Measurements from ENCODE around the gene RFC1.

The RFC1 gene

DNA sequence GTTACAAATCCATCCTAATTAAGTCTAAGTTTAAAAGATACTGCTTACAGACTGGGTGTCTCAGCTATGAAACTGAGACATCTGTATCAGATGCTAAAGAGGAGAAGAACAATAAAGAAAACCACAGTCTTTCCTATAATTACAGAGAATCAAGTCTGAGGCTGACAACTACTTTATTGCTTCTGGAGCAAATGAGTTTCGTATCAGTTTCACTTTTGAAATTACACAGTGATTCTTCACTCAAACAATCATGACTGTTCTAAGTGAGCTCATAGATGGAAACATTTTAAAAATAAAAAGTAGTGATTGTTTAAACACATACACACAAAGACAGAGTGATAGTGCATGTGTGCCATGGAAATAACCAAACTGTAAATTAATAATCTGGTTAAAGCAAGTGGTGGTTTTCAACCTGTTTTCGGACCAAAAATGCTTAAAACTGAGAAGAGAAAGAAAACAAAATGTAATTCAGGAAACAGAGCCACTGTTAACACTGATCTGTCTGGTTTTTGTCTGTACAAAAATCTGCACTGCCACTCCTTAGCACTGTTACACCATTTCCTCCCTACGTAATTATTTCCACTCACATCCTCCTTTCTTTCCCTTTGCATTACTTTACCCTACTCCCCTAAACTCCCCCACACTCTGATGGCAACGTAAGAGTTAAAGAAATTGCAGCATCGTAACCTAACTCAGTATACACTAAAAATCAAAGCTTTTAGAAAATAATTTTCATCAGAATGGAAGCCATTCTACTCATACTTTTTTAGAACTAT is 12.5 kb downstream of the RFC1 start:
- no peak for DNase-seq

GRCh38 chr4:39353149-39353477 is 13.0 kb downstream of the RFC1 start:
- DNase-seq: peak; percentile 44

- no peak for DNase-seq
Measured at GRCh38 chr4:39349326-39349725, 16.8 kb downstream of the RFC1 start.

DNA sequence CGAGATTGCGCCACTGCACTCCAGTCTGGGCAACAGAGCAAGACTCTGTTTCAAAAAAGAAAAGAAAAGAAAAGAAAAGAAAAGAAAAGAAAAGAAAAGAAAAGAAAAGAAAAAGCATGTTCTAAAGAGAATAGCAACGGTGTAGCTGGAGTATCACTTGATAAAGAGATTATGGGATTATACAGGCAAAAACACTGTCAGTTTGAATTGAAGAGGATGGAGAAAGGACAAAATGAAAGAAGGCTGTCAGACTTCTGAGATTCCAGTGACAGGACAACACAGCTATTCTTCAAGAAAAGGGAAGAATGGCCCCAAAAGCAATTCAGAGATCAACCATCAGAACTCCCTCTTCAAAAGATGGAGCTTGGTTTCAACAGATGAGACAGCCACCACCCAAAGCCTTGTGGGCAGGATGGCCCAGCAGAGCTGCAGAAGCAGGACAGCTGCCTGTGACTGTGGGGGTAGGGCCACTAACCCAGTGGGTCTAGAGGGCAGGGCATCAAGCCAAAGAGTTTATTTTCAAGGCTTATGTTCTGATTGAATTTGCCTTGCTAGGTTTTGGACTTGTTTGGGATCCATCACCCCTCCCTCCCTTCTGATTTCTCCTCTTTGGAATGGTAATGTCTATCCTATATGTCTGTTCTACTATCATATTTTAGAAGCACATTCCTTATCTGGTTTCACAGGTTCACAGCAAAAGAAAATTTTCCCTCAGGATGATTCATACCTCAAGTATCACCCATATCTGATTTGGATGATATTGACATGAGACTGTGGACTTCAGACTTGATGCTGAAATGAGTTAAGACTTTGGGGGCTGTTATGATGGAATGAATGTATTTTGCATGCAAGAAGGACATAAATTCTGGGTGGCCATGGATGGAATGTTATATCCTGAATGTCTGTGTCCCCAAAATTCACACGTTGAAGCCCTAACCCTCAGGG is 17.5 kb downstream of the RFC1 start:
- no peak for DNase-seq

- DNase-seq: no peak
Measured at GRCh38 chr4:39346856-39347519, 19.2 kb downstream of the RFC1 start.

GRCh38 chr4:39342731-39343130 is 23.4 kb downstream of the RFC1 start:
- no peak for DNase-seq

GRCh38 chr4:39341075-39341725 is 25.0 kb downstream of the RFC1 start:
- DNase-seq: no peak

GRCh38 chr4:39339968-39340367 is 26.2 kb downstream of the RFC1 start:
- DNase-seq: no peak

DNA sequence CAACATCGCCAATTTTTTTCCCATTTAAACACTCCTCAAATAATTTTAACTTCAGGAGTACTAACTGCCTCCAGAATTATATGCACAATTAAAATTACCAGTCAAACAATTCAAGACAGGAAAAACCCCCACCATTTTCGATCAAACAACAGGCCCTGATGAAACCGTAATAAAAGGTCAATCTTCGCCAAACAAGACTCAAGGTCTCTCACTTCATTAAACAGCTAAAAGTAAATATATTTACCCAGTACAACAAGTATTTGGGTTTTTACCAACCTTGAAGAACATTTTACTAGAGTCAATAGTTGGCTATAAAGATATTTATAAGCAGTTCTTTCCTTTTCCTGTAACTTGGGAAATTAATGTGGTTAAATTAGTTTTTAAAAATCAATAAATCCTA is 28.3 kb downstream of the RFC1 start:
- no peak for DNase-seq

DNA sequence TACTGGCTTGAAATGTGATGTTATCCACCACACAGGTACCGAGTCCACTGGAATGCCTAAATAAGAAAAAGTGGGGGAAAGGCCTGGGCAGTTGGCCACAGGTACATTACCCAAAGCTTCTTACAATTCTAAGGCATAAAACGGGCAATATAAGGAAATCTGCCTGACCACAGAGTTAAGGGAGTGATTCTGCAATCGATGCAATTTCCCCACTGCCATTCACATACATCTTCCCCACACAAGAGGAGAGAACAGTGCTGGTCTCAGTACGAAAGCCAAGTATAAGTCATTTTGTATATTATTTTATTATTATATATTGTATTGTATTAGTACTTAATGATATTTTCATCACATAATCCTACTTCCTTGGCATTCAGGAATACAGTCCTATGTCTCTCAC is 30.6 kb downstream of the RFC1 start:
- no peak for DNase-seq

DNA sequence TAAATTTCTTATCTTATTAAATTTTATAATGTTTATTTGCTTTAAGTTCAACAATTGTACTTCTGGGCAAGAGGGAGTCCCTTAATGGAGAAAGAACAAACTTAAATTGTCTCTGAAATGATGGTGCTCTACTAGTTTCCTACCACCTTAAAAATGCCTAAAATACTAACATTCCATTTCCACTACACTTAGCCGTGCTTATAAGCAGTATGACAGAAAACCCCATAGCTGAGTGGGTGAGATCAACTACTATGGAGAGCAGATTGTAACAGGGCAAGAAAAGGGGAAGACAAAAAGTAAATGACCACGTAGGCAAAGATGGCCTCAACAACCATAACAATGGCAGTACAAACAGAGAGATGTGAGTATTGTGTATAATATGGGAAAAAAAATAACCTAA is 35.0 kb downstream of the RFC1 start:
- no peak for DNase-seq

DNA sequence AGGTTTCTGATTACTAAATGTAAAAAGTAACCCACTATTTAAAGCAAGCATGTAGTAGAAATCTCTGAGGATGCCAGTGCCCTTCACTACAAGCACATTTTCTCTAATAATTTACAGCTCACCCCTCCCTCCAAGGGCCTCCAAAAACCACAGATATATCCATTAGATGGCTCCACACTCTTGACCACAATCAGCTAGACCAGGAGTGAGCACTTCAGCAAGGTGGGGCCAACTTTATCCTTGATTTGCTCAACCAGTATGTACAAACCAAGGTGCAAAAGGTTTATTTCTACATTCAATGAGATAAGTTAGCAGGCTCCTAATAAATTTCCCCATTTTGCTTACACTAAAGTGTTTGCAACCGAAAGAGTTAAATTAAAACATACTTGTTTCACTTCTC is 35.8 kb downstream of the RFC1 start:
- no peak for DNase-seq

- no peak for DNase-seq
Measured at GRCh38 chr4:39326468-39326977, 39.6 kb downstream of the RFC1 start.

- DNase-seq: no peak
Measured at GRCh38 chr4:39324897-39325613, 41.1 kb downstream of the RFC1 start.

DNA sequence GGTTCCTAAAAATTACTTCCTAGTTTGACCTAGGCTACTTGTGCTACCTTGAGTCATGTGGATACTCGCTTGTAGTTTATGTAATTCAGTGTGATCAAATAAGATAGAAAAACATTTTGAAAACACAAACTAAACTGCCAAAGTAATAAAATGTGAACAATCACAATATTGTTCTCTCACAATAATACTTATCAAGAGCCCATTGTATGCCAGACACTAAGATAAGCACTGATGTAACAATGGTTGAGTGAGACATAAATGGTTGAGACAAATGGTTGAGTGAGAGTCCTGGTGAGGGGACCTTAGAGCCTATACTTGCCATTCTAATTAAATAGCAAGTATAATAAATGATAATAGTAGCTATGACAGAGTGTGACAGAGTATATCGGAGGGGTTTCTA is 41.7 kb downstream of the RFC1 start:
- no peak for DNase-seq

- no peak for DNase-seq
Measured at GRCh38 chr4:39323821-39324220, 42.3 kb downstream of the RFC1 start.

DNA sequence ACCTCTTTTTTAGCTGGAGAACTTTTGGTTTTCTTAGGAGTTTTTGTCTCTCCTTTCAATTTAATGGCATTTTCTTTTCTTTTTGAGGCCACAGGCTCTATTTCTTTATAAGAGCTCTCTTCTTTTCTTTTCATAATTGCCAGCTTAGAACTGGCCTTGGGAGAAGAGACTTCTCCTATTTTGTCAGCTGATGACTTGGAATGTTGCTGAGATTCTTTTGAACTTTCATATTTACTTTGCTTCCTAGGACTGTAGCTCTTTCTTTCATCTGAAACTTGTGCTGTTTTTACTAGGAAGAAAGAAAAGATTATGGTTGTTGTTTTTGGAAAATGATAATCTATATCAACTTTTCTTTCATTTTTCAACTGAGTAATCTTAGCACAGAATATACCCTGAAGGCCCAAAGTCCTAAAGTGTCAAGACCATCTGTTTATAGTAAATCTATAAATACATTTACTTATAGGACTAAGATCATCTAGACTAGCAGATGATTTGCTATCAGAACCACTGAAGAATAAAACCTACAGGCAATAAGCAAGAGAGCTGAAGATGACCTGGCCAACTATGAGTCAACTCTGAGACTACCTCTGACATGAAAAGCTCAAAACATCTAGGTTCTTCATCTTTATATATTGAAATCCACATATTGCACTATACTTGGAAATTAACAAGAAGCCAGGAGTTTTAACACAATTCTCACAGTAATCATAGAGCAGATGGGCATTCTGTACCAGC is 45.6 kb downstream of the RFC1 start:
- DNase-seq: no peak

DNA sequence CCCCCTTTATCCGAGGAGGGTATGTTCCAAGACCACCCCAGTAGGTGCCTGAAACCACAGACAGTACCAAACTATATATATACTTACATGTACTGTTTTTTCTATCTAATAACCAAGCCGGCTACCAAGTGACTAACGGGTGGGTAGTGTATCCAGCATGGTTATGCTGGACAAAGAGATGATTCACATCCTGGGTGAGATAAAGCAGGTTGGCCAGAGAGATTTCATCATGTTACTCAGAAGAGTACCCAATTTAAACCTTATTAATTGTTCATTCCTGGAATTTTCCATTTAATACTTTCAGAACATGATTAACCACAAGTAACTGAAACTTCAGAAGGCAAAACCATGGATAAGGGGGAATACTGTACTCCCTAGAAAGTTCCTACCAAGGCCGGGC is 46.5 kb downstream of the RFC1 start:
- DNase-seq: no peak

- no peak for DNase-seq
Measured at GRCh38 chr4:39312816-39313215, 53.3 kb downstream of the RFC1 start.

- no peak for DNase-seq
Measured at GRCh38 chr4:39308611-39309010, 57.6 kb downstream of the RFC1 start.

DNA sequence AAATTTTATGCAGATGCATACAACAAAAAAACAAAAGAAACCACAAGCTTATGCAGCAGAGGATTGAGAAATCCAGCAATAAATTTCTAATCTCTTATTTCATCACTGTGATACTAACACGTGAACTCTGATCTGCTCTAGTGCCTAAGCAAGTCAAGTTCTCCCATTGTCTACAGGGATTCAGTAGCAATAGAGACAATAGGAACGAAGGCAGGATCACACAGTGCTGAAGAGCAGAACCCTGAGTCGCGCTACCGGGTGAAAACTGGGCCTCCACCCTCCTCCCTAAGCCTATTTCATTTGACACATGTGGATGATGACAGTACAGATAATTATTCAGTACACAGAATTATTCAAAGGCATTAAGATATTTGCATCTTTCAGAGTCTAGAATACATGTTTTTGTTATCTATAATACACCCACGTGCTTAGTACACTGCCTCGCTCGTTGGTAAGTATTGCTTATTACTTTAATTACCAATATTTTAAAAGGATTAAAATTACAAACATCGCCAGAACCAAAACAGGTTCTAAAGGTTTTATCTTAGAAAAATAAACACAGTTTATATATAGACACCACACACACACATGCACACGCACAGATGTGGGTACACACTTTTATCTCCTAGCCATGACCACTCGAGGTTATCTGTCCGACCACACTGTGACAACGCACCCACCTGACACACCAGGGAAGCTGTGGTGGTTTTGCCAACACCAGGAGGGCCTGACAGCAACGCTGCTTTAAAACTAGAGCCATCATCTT is 60.1 kb downstream of the RFC1 start:
- DNase-seq: no peak

Measured in CD4-positive, alpha-beta T cell treated with Interferon gamma for 1 hour (primary cell).